ENCODE measurements around the gene TNFSF10. TPM values are rescaled to one million over a fixed set of nuclear protein-coding genes. Genes with fewer than 3 reads are reported as not detected.

Gene TNFSF10
- total and polyA plus RNA-seq, 2 experiments from 2014 or later: not detected

DNA sequence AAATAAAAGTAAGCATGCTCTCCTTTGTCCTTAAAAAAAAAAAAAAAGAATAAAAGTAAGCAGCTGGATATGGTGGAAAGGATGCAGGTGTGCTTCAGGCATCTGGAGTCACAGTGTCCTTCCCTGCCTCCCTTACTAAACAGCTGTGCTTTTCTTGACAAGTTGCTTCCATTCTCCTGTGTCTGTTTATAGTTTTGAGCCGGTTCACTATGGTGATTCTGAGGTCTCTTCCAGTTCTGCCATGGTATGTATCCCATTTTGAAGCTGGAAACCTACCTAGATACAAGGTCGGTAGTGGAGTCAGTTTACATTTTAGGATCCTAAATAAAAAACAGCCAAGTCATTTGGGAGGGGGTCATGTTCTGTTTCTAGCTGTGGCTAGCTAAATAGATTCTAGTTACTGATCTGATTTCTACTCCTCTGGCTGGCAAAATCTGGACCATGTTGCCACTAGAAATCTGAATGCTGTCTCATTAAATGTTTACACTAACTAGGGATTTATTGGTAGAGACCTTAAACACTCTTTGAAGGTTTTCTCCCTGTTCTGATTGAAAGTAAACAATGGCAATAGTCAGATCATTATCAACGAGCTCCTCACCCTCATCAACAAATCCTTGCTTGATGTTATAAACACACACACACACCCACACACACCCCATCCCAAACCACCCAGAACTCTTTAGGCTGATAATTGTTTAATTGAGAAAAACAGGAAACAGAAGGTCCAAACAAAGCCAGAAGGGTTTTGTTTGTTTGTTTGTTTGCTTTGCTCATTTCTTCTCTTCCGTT is 7.9 kb downstream of the TNFSF10 start:
- Histone ChIP-seq H2AFZ (no peak overlapping the region), H3K79me2 (ENCODE audit: insufficient read depth) (no peaks in the 10 kb centered on the region), H3K27ac (no peak overlapping the region), H3K9me3 (ENCODE audit: low read depth) (no peaks in the 10 kb centered on the region), H3K4me2 (ENCODE audit: unreplicated experiment) (no peak overlapping the region), H3K9ac (no peak overlapping the region), H3K36me3 (ENCODE audit: low read depth) (no peaks in the 10 kb centered on the region), H3K27me3 (replicated peaks; ENCODE audit: insufficient read depth) (no peaks in the 10 kb centered on the region), H3F3A (ENCODE audit: insufficient read depth) (peaks cover 14% of the 10 kb centered on the region), H4K20me1 (ENCODE audit: insufficient read depth) (no peaks in the 10 kb centered on the region), H3K9me2 (ENCODE audit: insufficient read depth) (no peaks in the 10 kb centered on the region), H3K4me1 (ENCODE audit: insufficient read depth) (peaks cover 17% of the 10 kb centered on the region), H3K4me3 (no peak overlapping the region)
- no peak for DNase-seq
- TF ChIP-seq EZH2 (IDR thresholded peaks at IDR 0.05; ENCODE audit: insufficient read depth, poor library complexity, severe bottlenecking): no peak
- no peak for TF ChIP-seq EZH2phosphoT487 (IDR thresholded peaks at IDR 0.05; ENCODE audit: insufficient read depth, low read depth)
- in situ Hi-C loops (cut with MboI): no loop called here
- WGBS, 2 experiments (ENCODE audit: low coverage in 1 of 2, low lambda C conversion rate in 2 of 2, missing lambda C conversion rate in 2 of 2): 52 to 58% methylated on average over 4 of the region's 4 CpGs

DNA sequence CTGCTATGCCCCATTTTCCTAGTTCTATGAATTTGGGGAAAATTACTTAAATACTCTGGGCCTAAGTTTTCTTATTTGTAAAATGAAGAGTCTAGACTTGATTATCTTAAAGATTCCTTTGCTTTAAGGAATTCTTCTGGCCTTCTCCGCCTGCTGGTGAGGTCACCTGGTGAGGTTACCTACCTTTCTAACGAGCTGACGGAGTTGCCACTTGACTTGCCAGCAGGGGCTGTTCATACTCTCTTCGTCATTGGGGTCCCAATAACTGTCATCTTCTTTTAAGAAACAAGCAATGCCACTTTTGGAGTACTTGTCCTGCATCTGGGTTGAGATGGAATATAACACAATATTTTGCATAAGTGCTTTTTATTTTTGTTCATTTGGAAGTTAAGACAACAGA is 8.6 kb downstream of the TNFSF10 start:
- H3K79me2 ChIP-seq (ENCODE audit: insufficient read depth): no peaks in the 10 kb centered on the region
- no peaks in the 10 kb centered on the region for H3K36me3 ChIP-seq (ENCODE audit: low read depth)
- no peak for DNase-seq
- no peaks in the 10 kb centered on the region for H3K9me2 ChIP-seq (ENCODE audit: insufficient read depth)
- no peak overlapping the region for H3K4me3 ChIP-seq
- no peak for TF ChIP-seq EZH2 (IDR thresholded peaks at IDR 0.05; ENCODE audit: insufficient read depth, poor library complexity, severe bottlenecking)
- no peak for TF ChIP-seq EZH2phosphoT487 (IDR thresholded peaks at IDR 0.05; ENCODE audit: insufficient read depth, low read depth)
- H3F3A ChIP-seq (ENCODE audit: insufficient read depth): peaks cover 14% of the 10 kb centered on the region
- WGBS, 2 experiments (ENCODE audit: low coverage in 1 of 2, low lambda C conversion rate in 2 of 2, missing lambda C conversion rate in 2 of 2): 93 to 96% methylated on average over 4 of the region's 4 CpGs
- H3K4me1 ChIP-seq (ENCODE audit: insufficient read depth): peaks cover 13% of the 10 kb centered on the region
- in situ Hi-C loops (cut with MboI): no loop called here
- no peak overlapping the region for H3K4me2 ChIP-seq (ENCODE audit: unreplicated experiment)
- no peak overlapping the region for H2AFZ ChIP-seq
- no peaks in the 10 kb centered on the region for H3K9me3 ChIP-seq (ENCODE audit: low read depth)
- no peak overlapping the region for H3K27ac ChIP-seq
- H4K20me1 ChIP-seq (ENCODE audit: insufficient read depth): no peaks in the 10 kb centered on the region
- H3K27me3 ChIP-seq (replicated peaks; ENCODE audit: insufficient read depth): no peaks in the 10 kb centered on the region
- no peak overlapping the region for H3K9ac ChIP-seq

DNA sequence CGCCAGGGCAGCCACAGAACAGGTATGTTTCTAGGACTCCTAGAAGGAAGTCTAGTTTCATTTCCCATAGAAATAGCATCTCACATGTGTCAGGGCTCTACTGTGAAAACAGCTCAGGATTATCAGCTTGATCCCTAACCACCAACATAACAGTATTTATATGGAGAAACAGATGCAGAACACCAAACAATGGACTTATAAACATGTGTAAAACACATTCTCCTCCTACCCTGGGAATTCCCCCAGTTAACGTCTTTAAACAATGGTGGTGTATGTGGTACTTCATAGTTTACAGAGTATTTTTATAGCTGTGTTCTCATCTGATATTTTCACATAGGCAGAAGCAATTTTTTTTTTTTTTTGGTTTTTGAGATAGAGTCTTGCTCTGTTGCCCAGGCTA is 9.7 kb downstream of the TNFSF10 start:
- Histone ChIP-seq H3K4me1 (ENCODE audit: insufficient read depth) (peaks cover 13% of the 10 kb centered on the region), H3F3A (ENCODE audit: insufficient read depth) (peaks cover 14% of the 10 kb centered on the region), H3K27ac (no peak overlapping the region), H3K27me3 (replicated peaks; ENCODE audit: insufficient read depth) (no peaks in the 10 kb centered on the region), H3K9me3 (ENCODE audit: low read depth) (no peaks in the 10 kb centered on the region), H2AFZ (no peak overlapping the region), H3K9ac (no peak overlapping the region), H4K20me1 (ENCODE audit: insufficient read depth) (no peaks in the 10 kb centered on the region), H3K9me2 (ENCODE audit: insufficient read depth) (no peaks in the 10 kb centered on the region), H3K36me3 (ENCODE audit: low read depth) (no peaks in the 10 kb centered on the region), H3K4me2 (ENCODE audit: unreplicated experiment) (no peak overlapping the region), H3K4me3 (no peak overlapping the region), H3K79me2 (ENCODE audit: insufficient read depth) (no peaks in the 10 kb centered on the region)
- no peak for DNase-seq
- TF ChIP-seq EZH2 (IDR thresholded peaks at IDR 0.05; ENCODE audit: insufficient read depth, poor library complexity, severe bottlenecking): no peak
- TF ChIP-seq EZH2phosphoT487 (IDR thresholded peaks at IDR 0.05; ENCODE audit: insufficient read depth, low read depth): no peak
- in situ Hi-C loops (cut with MboI): no loop called here
- 87 to 94% methylated on average over 2 of the region's 2 CpGs for WGBS, 2 experiments (ENCODE audit: low coverage in 1 of 2, low lambda C conversion rate in 2 of 2, missing lambda C conversion rate in 2 of 2)

DNA sequence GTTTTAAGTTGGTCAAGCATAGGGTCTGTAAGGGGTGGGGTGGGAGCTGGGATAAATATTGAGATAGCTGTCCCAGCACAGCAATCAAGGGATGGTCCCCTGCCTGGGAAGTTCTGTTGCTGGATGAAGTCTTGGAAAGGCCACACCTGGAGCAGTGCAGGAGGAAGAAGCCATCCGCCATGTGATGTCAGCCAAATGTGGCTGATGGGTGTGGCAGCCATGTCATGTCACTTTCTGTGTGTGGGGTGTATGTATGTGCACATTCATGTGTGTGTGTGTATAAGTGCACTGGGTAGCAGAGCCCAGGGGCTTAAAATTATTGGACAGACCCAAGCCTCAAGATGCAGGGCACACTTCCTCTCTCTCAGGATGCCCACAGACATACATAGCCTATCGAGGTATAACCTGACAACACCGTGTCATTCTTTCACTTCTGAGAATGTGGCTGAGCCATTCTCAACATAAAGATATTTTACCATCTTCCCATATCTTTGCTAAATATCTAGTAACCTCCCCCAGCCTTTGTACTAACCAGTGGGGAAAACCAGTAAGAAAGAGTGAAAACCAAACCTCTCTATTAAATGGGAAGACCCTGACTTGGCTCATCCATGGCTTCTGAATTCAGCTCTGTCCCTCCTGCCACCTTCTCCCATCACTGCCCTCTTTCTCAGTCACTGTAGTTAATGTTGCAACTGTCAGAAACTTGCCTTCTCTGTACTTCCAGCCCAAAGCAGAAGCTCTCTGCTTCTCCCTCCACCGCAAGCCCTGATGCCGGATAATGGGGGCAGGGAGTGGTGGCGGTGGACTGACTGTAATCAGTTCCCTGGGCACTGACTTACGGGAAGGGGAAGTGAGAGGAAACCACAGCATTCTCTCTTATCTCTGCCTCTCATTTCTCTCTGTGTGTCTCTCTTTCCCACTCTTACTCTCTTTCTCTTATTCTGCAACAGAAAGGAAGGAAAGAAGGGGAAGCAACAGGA is 11.2 kb downstream of the TNFSF10 start:
- in situ Hi-C loops (cut with MboI): no loop called here
- Histone ChIP-seq H2AFZ (no peak overlapping the region), H3K4me3 (no peak overlapping the region), H3K4me2 (ENCODE audit: unreplicated experiment) (no peak overlapping the region), H3K27me3 (replicated peaks; ENCODE audit: insufficient read depth) (no peaks in the 10 kb centered on the region), H3K79me2 (ENCODE audit: insufficient read depth) (no peaks in the 10 kb centered on the region), H3F3A (ENCODE audit: insufficient read depth) (peaks cover 9% of the 10 kb centered on the region), H4K20me1 (ENCODE audit: insufficient read depth) (no peaks in the 10 kb centered on the region), H3K9me3 (ENCODE audit: low read depth) (no peaks in the 10 kb centered on the region), H3K27ac (no peak overlapping the region), H3K9ac (no peak overlapping the region), H3K9me2 (ENCODE audit: insufficient read depth) (no peaks in the 10 kb centered on the region), H3K4me1 (ENCODE audit: insufficient read depth) (peaks cover 9% of the 10 kb centered on the region), H3K36me3 (ENCODE audit: low read depth) (no peaks in the 10 kb centered on the region)
- 78 to 89% methylated on average over 7 of the region's 7 CpGs for WGBS, 2 experiments (ENCODE audit: low coverage in 1 of 2, low lambda C conversion rate in 2 of 2, missing lambda C conversion rate in 2 of 2)
- no peak for DNase-seq
- no peak for TF ChIP-seq EZH2 (IDR thresholded peaks at IDR 0.05; ENCODE audit: insufficient read depth, poor library complexity, severe bottlenecking)
- TF ChIP-seq EZH2phosphoT487 (IDR thresholded peaks at IDR 0.05; ENCODE audit: insufficient read depth, low read depth): no peak

All from GM23248 (cell line).